GM19372 (cell line): ENCODE data around the gene CTBP1.
A peak's percentile ranks its signal among the peaks of the same experiment; 100 is the strongest.
"Not testable (repeated sequence)": the region's sequence is repeated elsewhere in the genome, so short reads cannot be mapped to it uniquely, and the experiment has no call there.

Experiments
- ATAC-seq: cut with Tn5 transposase; IDR thresholded peaks from one replicate; pipeline ENCODE4 v1.9.1; 2021; ENCODE audit warnings: mild to moderate bottlenecking, low read depth, moderate library complexity; ENCODE audit not compliant: unreplicated experiment

CTBP1 gene

DNA sequence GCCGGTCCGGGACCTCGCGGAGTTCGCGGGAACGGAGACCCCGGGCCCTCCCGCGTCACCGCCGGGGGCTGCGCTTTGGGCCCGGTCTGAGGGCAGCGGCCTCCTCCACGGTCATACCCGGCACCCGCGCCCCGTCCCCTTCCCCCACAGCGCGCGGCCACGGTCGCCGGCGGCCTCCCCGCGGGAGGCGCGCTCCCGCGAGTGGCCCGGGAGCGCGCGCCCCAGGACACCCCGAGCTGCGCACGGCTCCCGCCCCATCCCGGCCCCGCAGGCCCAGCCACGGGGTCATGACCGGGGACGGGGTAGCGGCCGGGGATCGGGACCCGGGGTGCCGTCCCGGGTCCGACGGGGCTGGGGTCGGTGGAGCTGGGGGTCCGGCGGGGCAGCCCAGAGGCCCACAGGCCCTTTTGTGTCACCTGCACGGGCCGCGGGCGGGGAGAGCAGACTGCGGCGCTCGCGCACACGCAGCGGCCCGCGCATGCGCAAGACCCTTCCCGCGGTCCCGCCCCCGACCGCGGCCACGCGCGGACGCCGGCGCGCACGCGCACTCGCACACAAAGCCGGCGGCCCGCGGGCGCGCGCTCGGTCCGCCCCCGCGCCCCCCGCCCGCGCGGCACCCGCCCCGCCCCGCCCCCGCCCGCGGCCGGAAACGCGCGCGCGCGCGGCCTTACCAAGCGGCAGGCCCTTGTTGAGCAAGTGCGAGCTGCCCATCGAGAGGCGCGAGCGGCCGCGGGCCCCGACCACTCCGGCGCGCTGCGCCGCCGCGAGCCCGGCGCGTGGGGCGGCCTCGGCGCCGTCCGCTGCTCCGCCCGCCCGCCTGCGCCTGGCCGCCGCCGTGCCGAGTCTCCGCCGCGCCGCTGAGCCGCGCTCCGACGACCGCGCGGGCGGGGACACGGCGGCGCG lies at the start of gene CTBP1:
TSS of gene CTBP1 (minus strand) at position 886 of the 903 bp plus-strand sequence. CDS start 7,799 bp downstream, outside the sequence.
- peak; percentile 46 for ATAC-seq

DNA sequence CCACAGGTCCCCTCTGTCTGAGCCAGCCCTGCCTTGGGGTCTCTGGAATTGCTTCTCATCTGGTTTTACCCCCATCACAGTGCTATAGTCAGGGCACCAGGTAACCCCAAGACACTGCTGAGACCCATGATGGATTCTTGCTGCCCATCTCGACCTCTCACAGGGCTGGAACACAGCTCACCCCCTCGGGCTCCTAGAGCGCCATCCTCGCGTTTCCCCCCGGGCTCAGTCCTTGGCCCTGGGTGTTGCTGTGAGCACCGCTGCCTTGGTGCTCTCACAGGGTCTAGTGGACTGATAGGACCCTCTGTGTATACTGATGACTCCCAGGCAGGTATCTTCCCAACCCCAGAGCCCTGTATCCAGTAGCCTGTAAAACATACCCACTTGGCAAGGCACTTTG lies 49.5 kb upstream of the CTBP1 start:
- ATAC-seq: no peak

DNA sequence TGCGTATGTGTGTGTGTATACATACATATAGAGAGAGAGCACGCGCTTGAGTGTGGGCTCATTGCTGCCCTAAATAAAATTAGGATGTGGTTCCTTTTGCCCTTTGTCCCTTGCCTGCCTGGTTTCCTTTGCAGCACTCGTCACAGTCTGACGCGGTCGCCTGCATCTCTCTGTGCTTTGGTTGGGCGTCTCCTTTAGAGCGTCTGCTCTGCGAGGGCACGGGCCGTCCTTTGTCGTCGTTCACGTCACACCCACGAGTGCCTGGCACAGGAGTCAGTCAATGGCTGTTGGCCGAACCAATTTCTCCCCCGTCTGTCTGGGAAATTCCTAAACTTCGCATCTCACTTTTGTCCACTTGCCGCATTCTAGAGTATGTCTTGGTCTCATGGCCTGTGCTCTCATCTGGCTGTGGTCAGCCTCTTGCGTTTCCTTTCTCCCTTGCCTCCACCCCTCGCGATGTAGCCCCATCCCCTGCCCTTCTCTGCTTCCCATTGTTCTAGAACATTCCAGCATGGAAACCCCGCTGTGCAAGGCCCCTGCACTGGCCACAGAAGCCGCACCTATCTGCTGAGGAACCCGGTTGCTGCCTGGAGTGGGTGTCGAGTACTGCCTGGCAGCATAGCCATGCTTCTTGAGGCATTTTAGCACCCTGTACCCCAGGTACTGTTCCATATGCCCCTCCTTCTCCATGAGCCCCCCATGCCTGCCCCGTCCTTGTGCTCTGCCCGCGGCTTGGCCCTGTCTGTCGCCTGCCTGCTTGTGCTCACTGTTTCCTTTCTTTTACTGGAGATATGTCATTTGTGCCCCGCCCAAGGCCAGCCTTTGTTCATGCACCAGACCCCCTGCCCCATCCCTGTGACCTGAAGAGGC lies 48.8 kb upstream of the CTBP1 start:
- no peak for ATAC-seq

DNA sequence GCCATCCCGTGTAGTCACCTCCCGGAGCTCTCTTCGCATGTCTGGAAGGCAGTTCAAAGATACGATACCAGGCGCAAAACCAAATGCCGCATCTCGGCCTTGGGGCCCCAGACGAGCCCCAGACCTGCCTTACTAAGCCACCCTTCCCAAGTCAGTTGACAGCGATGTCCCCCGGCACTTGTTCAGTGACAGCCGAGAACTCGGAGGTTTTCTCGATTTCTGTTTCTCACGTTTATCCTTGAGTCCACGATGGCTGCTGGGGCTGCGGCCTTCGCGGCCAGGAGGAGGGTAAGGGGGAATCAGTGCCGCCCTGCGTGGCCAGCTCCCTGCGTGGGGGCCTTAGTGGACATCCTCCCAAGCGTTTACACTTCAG lies 48.1 kb upstream of the CTBP1 start:
- no peak for ATAC-seq

DNA sequence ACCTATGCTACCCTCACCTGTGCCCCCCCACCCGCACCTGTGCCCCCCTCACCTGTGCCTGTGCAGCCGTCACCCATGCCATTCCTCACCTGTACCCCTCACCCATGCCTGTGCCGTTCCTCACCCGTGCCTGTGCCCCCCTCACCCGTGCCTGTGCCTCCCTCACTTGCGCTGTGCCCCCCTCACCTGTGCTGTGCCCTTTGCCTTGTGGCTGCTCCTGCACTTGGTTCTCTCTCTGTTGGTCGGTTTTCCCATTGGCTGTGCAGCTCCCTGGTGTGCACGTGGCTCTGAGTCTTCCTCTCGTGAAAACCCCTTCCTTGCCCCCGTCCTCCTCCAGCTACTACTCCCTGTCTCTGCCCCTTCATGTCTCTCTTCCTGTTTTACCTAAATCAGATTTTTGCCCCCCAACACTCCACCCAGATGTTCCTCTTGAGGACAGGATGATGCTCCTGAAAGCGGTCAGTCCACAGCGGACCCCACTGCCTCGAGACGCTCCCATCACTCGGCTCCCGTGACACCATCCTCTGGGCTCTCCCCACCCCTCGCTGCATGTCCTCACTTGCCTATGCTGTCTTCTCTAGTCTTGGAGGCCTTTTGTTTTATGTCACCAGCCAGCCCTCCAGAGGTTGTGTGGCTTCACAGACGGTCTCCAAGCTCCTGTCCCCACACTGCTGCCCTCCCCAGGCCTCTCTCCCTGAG lies 47.5 kb upstream of the CTBP1 start:
- ATAC-seq: no peak

DNA sequence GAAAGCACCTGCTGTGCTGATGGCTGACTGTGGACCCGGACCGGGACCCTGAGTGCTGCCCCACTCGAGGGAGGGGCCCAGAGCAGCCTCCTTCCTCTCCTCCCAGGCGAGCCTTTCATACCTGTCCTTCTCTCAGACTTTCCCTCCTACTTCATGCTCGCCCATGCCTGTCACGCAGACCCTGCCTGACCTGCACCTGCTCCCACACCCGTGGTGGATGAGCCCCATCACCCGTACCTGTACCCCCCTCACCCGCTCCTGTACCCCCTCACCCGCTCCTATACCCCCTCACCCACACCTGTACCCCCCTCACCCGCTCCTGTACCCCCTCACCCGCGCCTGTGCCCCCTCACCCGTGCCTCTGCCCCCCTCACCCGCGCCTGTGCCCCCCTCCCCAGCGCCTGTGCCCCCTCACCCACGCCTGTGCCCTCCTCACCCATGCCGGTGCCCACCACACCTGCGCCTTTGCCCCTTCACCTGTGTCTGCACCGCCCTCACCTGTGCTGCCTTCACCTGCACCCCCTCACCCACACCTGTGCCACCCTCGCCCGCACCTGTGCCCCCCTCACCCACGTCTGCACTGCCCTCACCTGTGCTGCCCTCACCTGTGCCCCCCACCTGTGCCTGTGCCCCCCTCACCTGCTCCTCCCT lies 46.6 kb upstream of the CTBP1 start:
- no peak for ATAC-seq

DNA sequence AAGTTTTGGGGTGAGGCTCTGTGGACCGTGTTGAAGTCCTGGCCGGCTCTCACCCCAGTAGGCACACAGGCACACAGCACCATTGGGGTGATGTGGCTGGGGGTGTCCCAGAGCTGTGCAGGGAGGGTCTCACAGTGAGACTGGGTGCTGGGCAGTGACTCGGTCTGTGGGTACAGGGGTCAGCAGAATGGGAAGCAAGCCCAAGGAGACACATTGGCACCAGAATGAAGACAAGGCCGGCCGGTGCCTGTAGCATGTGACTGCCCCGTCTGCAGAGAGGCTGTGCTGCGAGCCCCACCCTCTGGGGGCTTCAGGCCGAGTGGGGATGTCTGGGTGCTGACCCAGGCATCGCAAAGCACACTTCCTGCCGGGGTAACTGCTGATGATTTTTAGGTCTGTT lies 46.0 kb upstream of the CTBP1 start:
- no peak for ATAC-seq

DNA sequence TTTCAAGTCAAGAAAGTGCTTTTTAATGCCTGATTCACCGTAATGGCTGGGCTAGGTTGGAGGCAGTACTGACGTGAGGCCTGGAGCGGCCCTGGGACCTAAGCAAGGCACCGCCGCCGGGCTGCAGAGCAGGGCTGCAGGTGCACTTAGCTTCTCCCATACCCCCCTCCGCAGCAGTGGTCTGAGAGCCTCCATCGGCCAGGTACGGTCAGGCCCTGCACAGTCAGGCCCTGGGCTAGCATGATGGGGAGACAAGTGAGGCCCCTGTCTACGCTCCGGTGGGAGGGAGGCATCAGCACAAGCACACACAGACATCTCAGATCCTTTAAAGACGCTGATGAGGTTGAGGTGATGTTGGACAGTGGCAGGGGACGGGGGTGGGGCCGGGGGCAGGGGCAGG lies 45.5 kb upstream of the CTBP1 start:
- no peak for ATAC-seq

DNA sequence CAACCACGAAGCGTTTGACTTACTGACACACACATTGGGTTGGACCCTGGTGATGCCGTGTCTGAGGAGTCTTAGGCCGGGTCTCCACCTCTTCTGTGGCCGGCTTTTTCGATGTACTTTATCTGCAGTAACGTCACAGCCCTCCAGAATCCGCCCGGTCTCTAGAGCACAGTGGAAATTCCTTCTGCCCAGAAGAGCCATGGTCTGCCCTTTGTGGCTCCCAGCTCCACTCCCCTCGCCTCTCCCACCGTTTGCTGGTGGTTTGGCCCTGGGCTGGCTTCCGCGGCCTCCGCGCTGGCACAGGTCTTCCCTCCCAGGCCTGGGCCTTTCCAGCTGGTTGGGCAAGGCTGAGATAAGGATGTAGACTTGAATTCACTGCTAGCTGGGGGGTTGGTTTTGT lies 45.1 kb upstream of the CTBP1 start:
- no peak for ATAC-seq

DNA sequence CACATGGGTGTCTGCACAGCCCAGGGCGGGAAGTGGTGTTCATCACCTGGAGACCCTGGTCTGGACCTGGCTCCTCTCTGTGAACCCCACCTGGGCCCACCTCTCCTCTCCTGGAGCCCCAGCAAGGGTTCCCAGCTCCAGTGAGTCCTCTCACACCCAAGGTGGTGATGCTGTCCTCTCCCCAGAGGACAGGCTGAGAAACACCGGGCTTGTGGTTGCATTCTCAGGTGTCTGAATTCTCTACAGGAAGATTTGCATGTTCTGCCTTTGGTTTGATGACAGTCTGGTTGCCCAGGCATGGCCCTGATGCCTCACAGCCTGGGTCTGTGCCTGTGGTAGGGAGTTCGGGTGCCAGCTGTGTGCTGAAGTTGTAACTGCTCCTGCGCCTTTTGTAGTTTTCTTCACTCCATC lies 44.6 kb upstream of the CTBP1 start:
- ATAC-seq: no peak

DNA sequence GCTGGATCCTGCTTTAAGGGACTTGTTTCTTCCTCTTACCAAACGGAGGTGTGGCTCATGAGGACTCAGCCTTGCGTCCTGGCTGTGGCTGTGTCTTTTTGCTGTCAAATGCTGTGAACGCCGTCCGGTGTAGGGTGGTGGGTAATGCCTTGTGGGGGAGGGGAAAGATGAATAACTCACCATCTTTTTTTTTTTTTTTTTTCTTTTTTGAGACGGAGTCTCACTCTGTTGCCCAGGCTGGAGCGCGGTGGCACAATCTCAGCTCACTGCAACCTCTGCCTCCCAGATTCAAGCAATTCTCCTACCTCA lies 43.7 kb upstream of the CTBP1 start:
- ATAC-seq: not testable (repeated sequence)

DNA sequence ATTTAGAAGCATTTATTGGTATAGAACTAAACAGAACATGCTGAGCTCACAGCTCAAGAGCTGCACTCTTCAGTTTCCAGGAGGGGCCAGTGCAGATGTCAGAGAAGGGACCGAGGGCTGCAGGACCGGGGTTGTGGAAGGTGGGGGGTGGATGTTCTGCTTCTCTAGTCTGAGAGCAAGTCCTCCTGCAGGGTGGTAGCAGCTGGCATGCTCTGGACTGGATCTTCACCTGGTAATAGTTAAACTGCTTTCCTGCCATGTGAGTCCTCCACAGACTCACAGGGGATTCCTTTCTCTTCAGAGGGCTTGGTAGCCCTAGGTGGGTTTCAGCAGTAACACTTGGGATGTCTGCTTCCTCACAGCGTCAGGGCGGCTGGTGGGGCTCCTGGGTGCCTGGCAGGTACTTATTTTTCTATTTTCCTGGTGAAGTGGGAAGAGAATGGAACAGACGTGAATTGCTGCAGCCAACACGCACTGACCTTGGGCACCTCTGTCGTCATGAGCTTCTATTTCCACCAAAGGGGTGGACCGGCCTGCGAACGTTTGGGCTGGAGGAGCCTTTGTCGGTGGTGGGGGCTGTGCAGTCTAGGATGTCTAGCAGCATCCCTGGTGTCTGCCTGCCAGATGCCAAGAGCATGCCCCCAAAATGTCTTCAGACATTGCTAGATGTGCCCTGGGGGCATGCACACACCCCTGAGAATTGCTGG lies 43.2 kb upstream of the CTBP1 start:
- ATAC-seq: no peak

DNA sequence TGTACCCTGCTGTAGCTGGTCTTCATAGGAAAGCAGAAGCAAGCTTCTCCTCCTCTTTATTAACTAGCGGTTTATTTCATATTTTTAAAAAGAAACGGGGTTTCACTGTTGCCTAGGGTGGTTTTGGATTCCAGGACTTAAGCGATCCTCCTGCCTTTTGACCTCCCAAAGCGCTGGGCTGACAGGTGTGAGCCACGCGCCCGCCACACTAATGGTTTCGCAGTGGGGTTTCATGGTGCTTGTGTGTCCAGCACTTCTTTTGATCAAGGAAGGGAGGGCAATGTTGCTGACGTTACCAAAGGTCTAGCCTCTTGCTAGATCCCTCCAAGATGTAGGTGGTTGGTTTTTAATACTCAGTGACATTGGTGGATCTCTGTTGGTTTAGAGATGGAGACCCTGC lies 42.2 kb upstream of the CTBP1 start:
- no peak for ATAC-seq

DNA sequence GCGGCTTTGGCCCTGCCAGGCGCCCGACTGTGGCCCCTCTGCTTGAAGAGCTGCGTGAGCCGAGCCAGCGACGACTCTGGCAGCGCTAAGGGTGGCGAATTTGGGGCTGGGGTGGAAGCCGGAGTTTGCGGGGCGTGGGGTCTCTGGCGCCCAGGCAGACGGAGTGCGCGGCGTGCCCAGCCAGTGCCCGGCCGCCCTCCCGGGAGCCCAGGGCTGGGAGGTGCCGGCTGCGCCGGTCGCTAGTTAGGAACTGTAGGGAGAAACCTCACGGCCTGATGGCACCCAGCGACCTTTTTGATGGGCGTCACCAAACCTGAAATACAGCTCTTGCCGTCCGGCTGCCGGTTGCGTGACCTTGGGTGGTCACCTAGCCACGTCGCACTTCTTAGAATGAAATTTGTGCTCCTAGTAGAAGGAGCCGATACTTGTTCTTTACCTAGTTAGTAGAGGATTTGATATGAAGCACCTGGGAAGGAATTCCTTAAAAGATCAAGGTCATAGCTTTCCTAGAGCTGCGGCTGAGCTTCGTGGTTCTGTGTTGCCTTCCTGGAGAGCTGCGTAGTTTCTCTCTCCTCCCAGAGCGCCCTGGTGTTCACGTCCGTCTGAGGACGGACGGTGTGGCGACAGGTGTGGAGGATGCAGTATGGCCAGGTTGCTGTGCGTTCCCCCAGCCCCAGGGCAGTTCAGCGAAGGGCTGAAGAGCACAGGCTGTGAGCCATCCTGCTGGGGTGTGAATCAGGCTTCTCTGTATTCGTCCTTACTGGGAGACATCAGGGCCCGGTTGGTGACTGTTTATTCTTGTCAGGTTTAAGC lies 41.4 kb upstream of the CTBP1 start:
- ATAC-seq: no peak

DNA sequence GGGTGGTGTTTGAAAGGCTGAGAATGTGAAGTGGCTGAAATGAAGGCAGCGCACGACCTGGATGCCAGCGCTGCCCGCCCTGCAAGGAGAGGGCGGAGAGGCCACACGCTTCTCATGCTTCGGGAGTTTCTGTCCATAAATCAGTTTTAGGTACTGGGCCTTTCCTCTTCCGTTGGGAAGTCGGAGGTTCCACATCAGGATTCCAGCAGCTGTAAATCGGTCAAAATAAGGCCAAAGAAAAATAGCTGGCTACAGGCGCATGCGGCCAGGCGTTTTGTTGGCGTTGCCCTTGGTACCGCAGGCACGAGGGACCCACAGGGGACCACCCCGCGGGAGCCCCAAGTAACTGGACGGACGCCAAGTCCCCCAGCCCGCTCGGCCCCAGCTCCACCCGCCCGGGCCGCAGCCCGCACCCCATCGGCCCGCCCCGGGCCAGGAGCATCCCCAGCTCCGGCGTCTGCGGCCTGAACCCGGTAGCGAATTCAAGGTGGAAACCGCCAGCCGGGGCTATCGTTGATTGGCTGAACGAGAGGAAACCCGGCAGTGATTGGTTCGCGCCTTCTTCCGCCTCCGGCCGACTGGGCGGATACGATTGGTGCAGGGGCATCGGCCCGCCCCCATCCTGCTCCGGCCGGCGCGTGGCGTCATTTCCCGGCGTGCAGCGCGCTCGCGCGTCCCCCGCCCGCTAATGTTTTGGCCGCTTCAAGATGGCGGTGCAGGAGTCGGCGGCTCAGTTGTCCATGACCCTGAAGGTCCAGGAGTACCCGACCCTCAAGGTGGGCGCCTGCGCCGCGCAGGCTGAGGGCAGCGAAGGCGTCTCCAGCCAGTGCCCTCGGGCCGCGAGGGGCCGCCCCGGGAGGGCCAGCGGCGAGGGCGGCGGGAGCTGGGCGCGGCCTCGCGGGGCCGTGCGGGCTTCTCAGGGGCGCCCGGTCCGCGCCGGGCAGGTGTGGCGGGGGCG lies 40.6 kb upstream of the CTBP1 start, which contains the start of gene MAEA:
TSS of gene MAEA (plus strand) at position 685 of the 958 bp plus-strand sequence. CDS start at position 708, 23 bp downstream.
- ATAC-seq: peak; percentile 92

DNA sequence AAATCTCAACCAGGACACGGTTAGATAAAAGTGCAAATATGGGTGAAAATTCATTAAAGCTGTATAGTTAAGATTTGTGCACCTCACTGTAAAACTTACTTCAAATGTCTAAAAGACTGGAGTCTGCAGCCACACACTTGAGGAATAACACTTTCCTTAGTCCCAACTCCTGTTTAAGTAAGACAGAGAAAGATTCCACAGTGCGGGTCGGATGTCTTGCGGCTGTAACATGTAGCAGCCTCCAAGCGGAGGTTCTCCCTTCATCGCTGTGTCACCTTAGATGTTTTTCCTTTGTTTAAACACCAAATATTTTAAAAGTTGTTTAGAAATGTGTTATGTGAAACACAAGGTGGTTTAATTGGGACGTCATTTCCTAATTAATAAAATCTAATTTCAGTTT lies 39.9 kb upstream of the CTBP1 start:
- no peak for ATAC-seq

DNA sequence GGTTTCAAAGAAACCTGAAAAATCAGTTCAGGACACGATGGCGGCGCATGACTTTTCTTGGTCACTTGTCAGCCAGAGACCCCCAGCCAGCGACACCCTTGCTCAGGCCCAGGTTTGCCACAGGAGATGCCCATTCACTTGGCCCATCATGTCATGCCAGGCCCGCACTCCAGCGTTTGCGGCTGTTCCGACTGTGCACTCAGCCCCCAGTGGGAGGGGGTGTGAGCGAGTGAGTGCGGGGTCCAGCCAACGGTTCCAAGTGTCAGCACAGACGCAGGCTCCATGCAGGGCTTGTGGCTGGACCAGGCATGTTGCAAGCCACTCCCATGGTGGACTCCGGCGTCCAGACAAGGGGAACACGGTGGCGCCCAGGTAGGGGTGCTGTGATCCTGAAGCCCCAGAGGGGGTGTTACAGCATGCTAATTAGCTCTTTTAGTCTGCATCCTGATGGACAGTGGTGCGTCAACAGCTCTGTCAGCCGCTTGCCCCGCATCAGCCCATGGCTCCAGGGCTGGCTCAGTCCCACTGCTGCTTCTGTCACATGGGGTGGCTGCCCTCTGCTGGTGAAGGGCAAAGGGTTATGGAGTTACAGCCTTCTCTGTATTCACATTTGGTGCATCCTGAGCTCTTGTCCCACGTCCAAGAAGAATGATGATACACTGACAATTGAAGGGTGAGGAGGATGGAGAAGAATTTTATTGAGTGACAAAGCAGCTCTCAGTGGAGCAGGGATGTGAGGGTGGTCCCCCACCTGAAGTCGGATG lies 37.0 kb upstream of the CTBP1 start:
- ATAC-seq: no peak
